Gastroesophageal sphincter (tissue), 3 donors: ENCODE measurements around the gene ADPGK.

ENCODE experiments used
- EP300 ChIP-seq: sonication (generic); formaldehyde crosslinking; IDR thresholded peaks from one replicate; pipeline ENCODE4 v1.6.1; 2017; ENCODE audit warnings: antibody characterized with exemption, mild to moderate bottlenecking
- POLR2A ChIP-seq, 2 donors: fragments of 450-650 bp; IDR thresholded peaks; one replicate each; pipeline ENCODE4 v1.6.1; 2017; ENCODE audit warnings: antibody characterized with exemption in 2 of 2, mild to moderate bottlenecking in 2 of 2, moderate library complexity in 1 of 2
- POLR2AphosphoS5 ChIP-seq: sonication (generic); formaldehyde crosslinking; IDR thresholded peaks from one replicate; pipeline ENCODE4 v1.6.1; 2017; ENCODE audit warnings: antibody characterized with exemption
- TF ChIP-seq, protein P1 (sequence below), 4 experiments: fragments of 200-600 bp in 2 of 4; fragments of 450-650 bp in 2 of 4; sonication (generic) in 1 of 4; IDR thresholded peaks; one replicate each; pipeline ENCODE4 v1.5.1; 2017 to 2019; ENCODE audit warnings: antibody characterized with exemption in 4 of 4, mild to moderate bottlenecking in 2 of 4, moderate library complexity in 2 of 4

- TF ChIP-seq, protein P1, sequence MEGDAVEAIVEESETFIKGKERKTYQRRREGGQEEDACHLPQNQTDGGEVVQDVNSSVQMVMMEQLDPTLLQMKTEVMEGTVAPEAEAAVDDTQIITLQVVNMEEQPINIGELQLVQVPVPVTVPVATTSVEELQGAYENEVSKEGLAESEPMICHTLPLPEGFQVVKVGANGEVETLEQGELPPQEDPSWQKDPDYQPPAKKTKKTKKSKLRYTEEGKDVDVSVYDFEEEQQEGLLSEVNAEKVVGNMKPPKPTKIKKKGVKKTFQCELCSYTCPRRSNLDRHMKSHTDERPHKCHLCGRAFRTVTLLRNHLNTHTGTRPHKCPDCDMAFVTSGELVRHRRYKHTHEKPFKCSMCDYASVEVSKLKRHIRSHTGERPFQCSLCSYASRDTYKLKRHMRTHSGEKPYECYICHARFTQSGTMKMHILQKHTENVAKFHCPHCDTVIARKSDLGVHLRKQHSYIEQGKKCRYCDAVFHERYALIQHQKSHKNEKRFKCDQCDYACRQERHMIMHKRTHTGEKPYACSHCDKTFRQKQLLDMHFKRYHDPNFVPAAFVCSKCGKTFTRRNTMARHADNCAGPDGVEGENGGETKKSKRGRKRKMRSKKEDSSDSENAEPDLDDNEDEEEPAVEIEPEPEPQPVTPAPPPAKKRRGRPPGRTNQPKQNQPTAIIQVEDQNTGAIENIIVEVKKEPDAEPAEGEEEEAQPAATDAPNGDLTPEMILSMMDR (IDR thresholded peaks at IDR 0.05) = no peak
- TF ChIP-seq POLR2AphosphoS5 = no peak
- TF ChIP-seq POLR2A (IDR thresholded peaks at IDR 0.05) = no peak
- TF ChIP-seq EP300 = no peak
Measured at GRCh38 chr15:72766780-72767179, 16.8 kb downstream of the ADPGK start.
